ENCODE measurements around the gene HDDC2.

HDDC2 gene

GRCh38 chr6:125264476-125264875 is 37.3 kb downstream of the HDDC2 start:
- H3K4me1 Mint-ChIP-seq: no peaks in the 10 kb centered on the region
- H3K4me3 Mint-ChIP-seq: no peak overlapping the region
- TF ChIP-seq CTCF (IDR thresholded peaks at IDR 0.05; ENCODE audit: unreplicated experiment in 3 of 3): no peak
- no peaks in the 10 kb centered on the region for H3K9me3 Mint-ChIP-seq
- no peaks in the 10 kb centered on the region for H3K36me3 Mint-ChIP-seq (ENCODE audit: low read depth)
- H3K27ac Mint-ChIP-seq: no peak overlapping the region
- no peaks in the 10 kb centered on the region for H3K27me3 Mint-ChIP-seq (ENCODE audit: low read depth)

- H3K4me1 Mint-ChIP-seq: no peaks in the 10 kb centered on the region
- H3K36me3 Mint-ChIP-seq (ENCODE audit: low read depth): no peaks in the 10 kb centered on the region
- H3K27me3 Mint-ChIP-seq (ENCODE audit: low read depth): no peaks in the 10 kb centered on the region
- H3K4me3 Mint-ChIP-seq: no peak overlapping the region
- TF ChIP-seq CTCF (IDR thresholded peaks at IDR 0.05; ENCODE audit: unreplicated experiment in 3 of 3): no peak
- no peak overlapping the region for H3K27ac Mint-ChIP-seq
- H3K9me3 Mint-ChIP-seq: no peaks in the 10 kb centered on the region
These were observed 39.5 kb downstream of the HDDC2 start for GRCh38 chr6:125262016-125263013.

GRCh38 chr6:125259354-125259736 is 42.4 kb downstream of the HDDC2 start:
- no peak for TF ChIP-seq CTCF (IDR thresholded peaks at IDR 0.05; ENCODE audit: unreplicated experiment in 3 of 3)
- no peaks in the 10 kb centered on the region for H3K36me3 Mint-ChIP-seq (ENCODE audit: low read depth)
- no peak overlapping the region for H3K27ac Mint-ChIP-seq
- H3K27me3 Mint-ChIP-seq (ENCODE audit: low read depth): no peaks in the 10 kb centered on the region
- H3K4me3 Mint-ChIP-seq: no peak overlapping the region
- no peaks in the 10 kb centered on the region for H3K4me1 Mint-ChIP-seq
- H3K9me3 Mint-ChIP-seq: no peaks in the 10 kb centered on the region

- H3K27ac Mint-ChIP-seq: no peak overlapping the region
- H3K4me3 Mint-ChIP-seq: no peak overlapping the region
- TF ChIP-seq CTCF (IDR thresholded peaks at IDR 0.05; ENCODE audit: unreplicated experiment in 3 of 3): no peak
- no peaks in the 10 kb centered on the region for H3K27me3 Mint-ChIP-seq (ENCODE audit: low read depth)
- no peaks in the 10 kb centered on the region for H3K36me3 Mint-ChIP-seq (ENCODE audit: low read depth)
- H3K4me1 Mint-ChIP-seq: no peaks in the 10 kb centered on the region
- no peaks in the 10 kb centered on the region for H3K9me3 Mint-ChIP-seq
These were observed 43.0 kb downstream of the HDDC2 start for GRCh38 chr6:125258651-125259353.

- no peaks in the 10 kb centered on the region for H3K36me3 Mint-ChIP-seq (ENCODE audit: low read depth)
- no peaks in the 10 kb centered on the region for H3K4me1 Mint-ChIP-seq
- H3K27me3 Mint-ChIP-seq (ENCODE audit: low read depth): no peaks in the 10 kb centered on the region
- no peaks in the 10 kb centered on the region for H3K9me3 Mint-ChIP-seq
- no peak overlapping the region for H3K27ac Mint-ChIP-seq
- no peak for TF ChIP-seq CTCF (IDR thresholded peaks at IDR 0.05; ENCODE audit: unreplicated experiment in 3 of 3)
- H3K4me3 Mint-ChIP-seq: no peak overlapping the region
These were observed 44.4 kb downstream of the HDDC2 start for GRCh38 chr6:125257351-125257750.

Measured in nephron (organoid).